ENCODE results near the gene NUBPL.

The NUBPL gene

GRCh38 chr14:31893221-31893757 is 332.1 kb downstream of the NUBPL start:
- Histone ChIP-seq H3K27me3 (replicated peaks; ENCODE audit: control insufficient read depth, insufficient read depth, low read length) (no peaks in the 10 kb centered on the region), H3K36me3 (ENCODE audit: control insufficient read depth, insufficient read depth, low read length) (no peaks in the 10 kb centered on the region), H3K4me3 (replicated peaks; ENCODE audit: low read depth, low read length) (no peak overlapping the region)
- TF ChIP-seq CTCF (IDR thresholded peaks at IDR 0.05; ENCODE audit: insufficient read depth, low read length, poor library complexity, severe bottlenecking), result no peak
- no peak for DNase-seq (ENCODE audit: extremely low read depth, insufficient read length)

GRCh38 chr14:31894351-31894750 is 333.1 kb downstream of the NUBPL start:
- H3K4me3 ChIP-seq (replicated peaks; ENCODE audit: low read depth, low read length), result no peak overlapping the region
- no peaks in the 10 kb centered on the region for H3K36me3 ChIP-seq (ENCODE audit: control insufficient read depth, insufficient read depth, low read length)
- DNase-seq (ENCODE audit: extremely low read depth, insufficient read length), result no peak
- no peak for TF ChIP-seq CTCF (IDR thresholded peaks at IDR 0.05; ENCODE audit: insufficient read depth, low read length, poor library complexity, severe bottlenecking)
- no peaks in the 10 kb centered on the region for H3K27me3 ChIP-seq (replicated peaks; ENCODE audit: control insufficient read depth, insufficient read depth, low read length)

- no peak for TF ChIP-seq CTCF (IDR thresholded peaks at IDR 0.05; ENCODE audit: insufficient read depth, low read length, poor library complexity, severe bottlenecking)
- H3K36me3 ChIP-seq (ENCODE audit: control insufficient read depth, insufficient read depth, low read length), result no peaks in the 10 kb centered on the region
- no peak overlapping the region for H3K4me3 ChIP-seq (replicated peaks; ENCODE audit: low read depth, low read length)
- H3K27me3 ChIP-seq (replicated peaks; ENCODE audit: control insufficient read depth, insufficient read depth, low read length), result no peaks in the 10 kb centered on the region
- DNase-seq (ENCODE audit: extremely low read depth, insufficient read length), result no peak
Measured at GRCh38 chr14:31895206-31895605, 334.0 kb downstream of the NUBPL start.

- TF ChIP-seq CTCF (IDR thresholded peaks at IDR 0.05; ENCODE audit: insufficient read depth, low read length, poor library complexity, severe bottlenecking), result no peak
- Histone ChIP-seq H3K4me3 (replicated peaks; ENCODE audit: low read depth, low read length) (no peak overlapping the region), H3K36me3 (ENCODE audit: control insufficient read depth, insufficient read depth, low read length) (no peaks in the 10 kb centered on the region), H3K27me3 (replicated peaks; ENCODE audit: control insufficient read depth, insufficient read depth, low read length) (no peaks in the 10 kb centered on the region)
- no peak for DNase-seq (ENCODE audit: extremely low read depth, insufficient read length)
Measured at GRCh38 chr14:31895646-31896045, 334.4 kb downstream of the NUBPL start.

GRCh38 chr14:31897581-31898186 is 336.5 kb downstream of the NUBPL start:
- Histone ChIP-seq H3K4me3 (replicated peaks; ENCODE audit: low read depth, low read length) (no peak overlapping the region), H3K36me3 (ENCODE audit: control insufficient read depth, insufficient read depth, low read length) (no peaks in the 10 kb centered on the region), H3K27me3 (replicated peaks; ENCODE audit: control insufficient read depth, insufficient read depth, low read length) (no peaks in the 10 kb centered on the region)
- no peak for TF ChIP-seq CTCF (IDR thresholded peaks at IDR 0.05; ENCODE audit: insufficient read depth, low read length, poor library complexity, severe bottlenecking)
- DNase-seq (ENCODE audit: extremely low read depth, insufficient read length), result no peak
